Ectodermal cell (in vitro differentiated cells): ENCODE data around the gene UBR1.
"Not testable (repeated sequence)": the region's sequence is repeated elsewhere in the genome, so short reads cannot be mapped to it uniquely, and the experiment has no call there.

ENCODE experiments used
- H3K27ac ChIP-seq: 2 replicates; pipeline ENCODE4 v1.7.0; 2013; ENCODE audit warnings: mild to moderate bottlenecking, low read depth, low read length; ENCODE audit not compliant: insufficient read depth, poor library complexity, severe bottlenecking
- H3K27me3 ChIP-seq: 2 replicates; pipeline ENCODE4 v1.7.0; 2013; ENCODE audit warnings: mild to moderate bottlenecking, low read length; ENCODE audit not compliant: insufficient read depth, control insufficient read depth, poor library complexity, severe bottlenecking
- H3K36me3 ChIP-seq: one replicate; pipeline ENCODE4 v1.7.0; 2013; ENCODE audit warnings: low read length; ENCODE audit not compliant: control insufficient read depth, insufficient read depth
- H3K4me1 ChIP-seq: one replicate; pipeline ENCODE4 v1.7.0; 2013; ENCODE audit warnings: low read length; ENCODE audit not compliant: control insufficient read depth, insufficient read depth
- H3K4me3 ChIP-seq: 2 replicates; pipeline ENCODE4 v1.7.0; 2013; ENCODE audit warnings: low read depth, low read length, control low read depth; ENCODE audit not compliant: insufficient read depth
- H3K9me3 ChIP-seq: 2 replicates; pipeline ENCODE4 v1.7.0; 2013; ENCODE audit warnings: mild to moderate bottlenecking, low read length, moderate library complexity; ENCODE audit not compliant: control insufficient read depth
- WGBS, 2 experiments: methylation state at CpG; one replicate each; pipeline ENCODE4 v1.1.7; 2013; ENCODE audit warnings: missing lambda C conversion rate in 2 of 2; 5-methylcytosine and 5-hydroxymethylcytosine counted together

Gene UBR1

GRCh38 chr15:43025150-43025549 is 80.7 kb downstream of the UBR1 start:
- no peak overlapping the region for H3K4me3 ChIP-seq
- H3K4me1 ChIP-seq: no peaks in the 10 kb centered on the region
- peaks cover 27% of the 10 kb centered on the region for H3K36me3 ChIP-seq
- H3K27me3 ChIP-seq: no peaks in the 10 kb centered on the region
- H3K9me3 ChIP-seq: no peaks in the 10 kb centered on the region
- no peak overlapping the region for H3K27ac ChIP-seq

- H3K36me3 ChIP-seq: peaks cover 20% of the 10 kb centered on the region
- H3K4me3 ChIP-seq: not testable (repeated sequence)
- 95 to 96% methylated on average over 29 to 31 of the region's 31 CpGs for WGBS, 2 experiments
These were observed 91.2 kb downstream of the UBR1 start for GRCh38 chr15:43014671-43015070.

GRCh38 chr15:43009206-43009605 is 96.6 kb downstream of the UBR1 start:
- H3K4me3 ChIP-seq: no peak overlapping the region
- H3K27me3 ChIP-seq: no peaks in the 10 kb centered on the region
- H3K4me1 ChIP-seq: no peaks in the 10 kb centered on the region
- H3K36me3 ChIP-seq: peaks cover 31% of the 10 kb centered on the region
- H3K27ac ChIP-seq: no peak overlapping the region
- no peaks in the 10 kb centered on the region for H3K9me3 ChIP-seq
- 97 to 99% methylated on average over 3 of the region's 3 CpGs for WGBS, 2 experiments

More at GRCh38 chr15:43014671-43015070, 91.2 kb downstream of the UBR1 start:
- not testable (repeated sequence) for H3K27ac ChIP-seq, H3K9me3 ChIP-seq, H3K4me1 ChIP-seq, H3K27me3 ChIP-seq

- no peaks in the 10 kb centered on the region for H3K9me3 ChIP-seq
- H3K27me3 ChIP-seq: no peaks in the 10 kb centered on the region
- no peak overlapping the region for H3K27ac ChIP-seq
- WGBS, 2 experiments: 96 to 98% methylated on average over 14 of the region's 14 CpGs
- no peak overlapping the region for H3K4me3 ChIP-seq
- H3K4me1 ChIP-seq: no peaks in the 10 kb centered on the region
- peaks cover 37% of the 10 kb centered on the region for H3K36me3 ChIP-seq
These were observed 97.7 kb downstream of the UBR1 start for GRCh38 chr15:43008150-43008549.

GRCh38 chr15:43007551-43007950 is 98.3 kb downstream of the UBR1 start:
- Histone ChIP-seq H3K36me3 (peaks cover 38% of the 10 kb centered on the region), H3K9me3 (no peaks in the 10 kb centered on the region), H3K27me3 (no peaks in the 10 kb centered on the region), H3K4me1 (no peaks in the 10 kb centered on the region), H3K27ac (no peak overlapping the region), H3K4me3 (no peak overlapping the region)
- 94 to 100% methylated on average over 1 of the region's 1 CpG for WGBS, 2 experiments

GRCh38 chr15:43006991-43007390 is 98.8 kb downstream of the UBR1 start:
- no peaks in the 10 kb centered on the region for H3K4me1 ChIP-seq
- no peaks in the 10 kb centered on the region for H3K9me3 ChIP-seq
- H3K27me3 ChIP-seq: no peaks in the 10 kb centered on the region
- peaks cover 41% of the 10 kb centered on the region for H3K36me3 ChIP-seq
- no peak overlapping the region for H3K4me3 ChIP-seq
- 95 to 97% methylated on average over 3 of the region's 3 CpGs for WGBS, 2 experiments
- no peak overlapping the region for H3K27ac ChIP-seq

GRCh38 chr15:43004886-43005595 is 100.8 kb downstream of the UBR1 start:
- not testable (repeated sequence) for H3K4me1 ChIP-seq, H3K9me3 ChIP-seq, H3K27ac ChIP-seq, H3K4me3 ChIP-seq, H3K27me3 ChIP-seq
- 93 to 94% methylated on average over 38 to 42 of the region's 42 CpGs for WGBS, 2 experiments
- peaks cover 36% of the 10 kb centered on the region for H3K36me3 ChIP-seq

GRCh38 chr15:42999201-42999779 is 106.5 kb downstream of the UBR1 start:
- Histone ChIP-seq H3K27me3 (no peaks in the 10 kb centered on the region), H3K9me3 (no peaks in the 10 kb centered on the region), H3K4me1 (no peaks in the 10 kb centered on the region), H3K36me3 (peaks cover 16% of the 10 kb centered on the region), H3K27ac (no peak overlapping the region), H3K4me3 (no peak overlapping the region)
- WGBS, 2 experiments: 94 to 95% methylated on average over 4 of the region's 4 CpGs

GRCh38 chr15:42996871-42997270 is 109.0 kb downstream of the UBR1 start:
- Histone ChIP-seq H3K4me3 (no peak overlapping the region), H3K4me1 (no peaks in the 10 kb centered on the region), H3K27ac (no peak overlapping the region), H3K9me3 (no peaks in the 10 kb centered on the region), H3K27me3 (no peaks in the 10 kb centered on the region), H3K36me3 (peaks cover 9% of the 10 kb centered on the region)
- WGBS, 2 experiments: 86% methylated on average over 7 of the region's 7 CpGs

GRCh38 chr15:42994546-42994945 is 111.3 kb downstream of the UBR1 start:
- H3K36me3 ChIP-seq: peaks cover 9% of the 10 kb centered on the region
- no peaks in the 10 kb centered on the region for H3K27me3 ChIP-seq
- H3K27ac ChIP-seq: no peak overlapping the region
- H3K4me1 ChIP-seq: no peaks in the 10 kb centered on the region
- no peaks in the 10 kb centered on the region for H3K9me3 ChIP-seq
- 90 to 95% methylated on average over 2 of the region's 2 CpGs for WGBS, 2 experiments
- no peak overlapping the region for H3K4me3 ChIP-seq
